ENCODE results near the gene RAPGEF1.

GRCh38 chr9:131713016-131713415, 26.9 kb downstream of the RAPGEF1 start:
- TF ChIP-seq CTCF (IDR thresholded peaks at IDR 0.05) (no peak), POLR2A (IDR thresholded peaks at IDR 0.05) (no peak)
